Measurements from ENCODE around the gene ATP6V0A1.
"Not testable (repeated sequence)": the region's sequence is repeated elsewhere in the genome, so short reads cannot be mapped to it uniquely, and the experiment has no call there.

Gene ATP6V0A1

GRCh38 chr17:42544874-42545283 is 86.2 kb downstream of the ATP6V0A1 start:
- no peak overlapping the region for H3K4me3 ChIP-seq (ENCODE audit: control insufficient read depth, low read depth, low read length)
- no peak for TF ChIP-seq CTCF (IDR thresholded peaks at IDR 0.05; ENCODE audit: control insufficient read depth, insufficient read depth, low read depth, low read length, missing control alignments)
- no peak for DNase-seq (ENCODE audit: low read depth)

- DNase-seq (ENCODE audit: low read depth); H3K4me3 ChIP-seq (ENCODE audit: control insufficient read depth, low read depth, low read length): not testable (repeated sequence)
Measured at GRCh38 chr17:42545755-42546505, 87.3 kb downstream of the ATP6V0A1 start.

- no peak for TF ChIP-seq CTCF (IDR thresholded peaks at IDR 0.05; ENCODE audit: control insufficient read depth, insufficient read depth, low read depth, low read length, missing control alignments)
Measured at GRCh38 chr17:42547001-42547461, 88.4 kb downstream of the ATP6V0A1 start.

GRCh38 chr17:42547698-42548069 is 89.0 kb downstream of the ATP6V0A1 start:
- no peak overlapping the region for H3K4me3 ChIP-seq (ENCODE audit: control insufficient read depth, low read depth, low read length)
- no peak for DNase-seq (ENCODE audit: low read depth)
- no peak for TF ChIP-seq CTCF (IDR thresholded peaks at IDR 0.05; ENCODE audit: control insufficient read depth, insufficient read depth, low read depth, low read length, missing control alignments)

More at GRCh38 chr17:42547001-42547461, 88.4 kb downstream of the ATP6V0A1 start:
- H3K4me3 ChIP-seq (ENCODE audit: control insufficient read depth, low read depth, low read length): no peak overlapping the region
- DNase-seq (ENCODE audit: low read depth): no peak

GRCh38 chr17:42548070-42548837 is 89.6 kb downstream of the ATP6V0A1 start:
- TF ChIP-seq CTCF (IDR thresholded peaks at IDR 0.05; ENCODE audit: control insufficient read depth, insufficient read depth, low read depth, low read length, missing control alignments): no peak
- DNase-seq (ENCODE audit: low read depth): no peak
- no peak overlapping the region for H3K4me3 ChIP-seq (ENCODE audit: control insufficient read depth, low read depth, low read length)

GRCh38 chr17:42548993-42549755 is 90.5 kb downstream of the ATP6V0A1 start:
- no peak overlapping the region for H3K4me3 ChIP-seq (ENCODE audit: control insufficient read depth, low read depth, low read length)
- no peak for TF ChIP-seq CTCF (IDR thresholded peaks at IDR 0.05; ENCODE audit: control insufficient read depth, insufficient read depth, low read depth, low read length, missing control alignments)

GRCh38 chr17:42552736-42553135 is 94.1 kb downstream of the ATP6V0A1 start, which contains the start of gene HSD17B1:
Gene HSD17B1 (plus strand): TSS chr17:42552923. CDS start chr17:42552934, 11 bp downstream.
- peak within 1 kb of the TSS; percentile 97 for H3K4me3 ChIP-seq (ENCODE audit: control insufficient read depth, low read depth, low read length)
- DNase-seq (ENCODE audit: low read depth): not testable (repeated sequence)

More at GRCh38 chr17:42548993-42549755, 90.5 kb downstream of the ATP6V0A1 start:
- DNase-seq (ENCODE audit: low read depth): no peak
